IMR-90 (cell line): ENCODE data around the gene PLA2G2F.

ENCODE experiments used
- BHLHE40 ChIP-seq: fragments of 150-350 bp; IDR thresholded peaks from 2 replicates; pipeline ENCODE4 v1.6.1; 2016; ENCODE audit warnings: mild to moderate bottlenecking, low read depth, low read length
- CEBPB ChIP-seq: IDR thresholded peaks from 2 replicates; pipeline ENCODE4 v1.6.1; 2012; ENCODE audit warnings: low read depth, low read length, improper control_type of control experiment
- CTCF ChIP-seq: conservative IDR thresholded peaks from 2 replicates; pipeline ENCODE4 v1.5.1; 2012; ENCODE audit warnings: mild to moderate bottlenecking, low read depth, low read length, improper control_type of control experiment
- ELK1 ChIP-seq: fragments of 150-350 bp; IDR thresholded peaks from 2 replicates; pipeline ENCODE4 v1.6.1; 2016; ENCODE audit warnings: low read depth, mild to moderate bottlenecking, low read length, moderate library complexity, borderline replicate concordance
- FOS ChIP-seq: fragments of 150-350 bp; IDR thresholded peaks from 2 replicates; pipeline ENCODE4 v1.6.1; 2016; ENCODE audit warnings: low read depth, low read length
- MAFK ChIP-seq: IDR thresholded peaks from 2 replicates; pipeline ENCODE4 v1.6.1; 2012; ENCODE audit warnings: low read depth, low read length, improper control_type of control experiment
- MXI1 ChIP-seq: IDR thresholded peaks from 2 replicates; pipeline ENCODE4 v1.6.1; 2012; ENCODE audit warnings: low read depth, mild to moderate bottlenecking, low read length, moderate library complexity, borderline replicate concordance
- NFE2L2 ChIP-seq: fragments of 150-350 bp; IDR thresholded peaks from 2 replicates; pipeline ENCODE4 v1.6.1; 2016; ENCODE audit warnings: low read depth, mild to moderate bottlenecking, low read length
- POLR2A ChIP-seq: IDR thresholded peaks from 2 replicates; pipeline ENCODE4 v1.6.1; 2012; ENCODE audit warnings: mild to moderate bottlenecking, low read depth, low read length
- RAD21 ChIP-seq: IDR thresholded peaks from 2 replicates; pipeline ENCODE4 v1.6.1; 2012; ENCODE audit warnings: low read length, improper control_type of control experiment
- RCOR1 ChIP-seq: IDR thresholded peaks from 2 replicates; pipeline ENCODE4 v1.6.1; 2012; ENCODE audit warnings: mild to moderate bottlenecking, low read length, improper control_type of control experiment; ENCODE audit not compliant: insufficient replicate concordance
- RFX5 ChIP-seq: IDR thresholded peaks from 2 replicates; pipeline ENCODE4 v1.8.0; 2012; ENCODE audit warnings: low read depth, mild to moderate bottlenecking, low read length, moderate library complexity
- SMC3 ChIP-seq: fragments of 150-350 bp; IDR thresholded peaks from 2 replicates; pipeline ENCODE4 v1.6.1; 2016; ENCODE audit warnings: low read depth, mild to moderate bottlenecking, antibody characterized with exemption, low read length, moderate library complexity
- USF2 ChIP-seq: fragments of 150-350 bp; IDR thresholded peaks from 2 replicates; pipeline ENCODE4 v1.6.1; 2017; ENCODE audit warnings: mild to moderate bottlenecking, antibody characterized with exemption, low read length, low read depth

GRCh38 chr1:20139776-20140612, 871 bp downstream of the PLA2G2F start:
- no peak for TF ChIP-seq CTCF
- no peak for TF ChIP-seq ELK1
- TF ChIP-seq CEBPB, result no peak
- no peak for TF ChIP-seq RAD21
- no peak for TF ChIP-seq BHLHE40
- TF ChIP-seq SMC3, result no peak
- TF ChIP-seq USF2, result no peak
- no peak for TF ChIP-seq POLR2A
- TF ChIP-seq RCOR1, result no peak
- no peak for TF ChIP-seq MAFK
- no peak for TF ChIP-seq RFX5
- no peak for TF ChIP-seq FOS
- no peak for TF ChIP-seq NFE2L2
- no peak for TF ChIP-seq MXI1
